Heart left ventricle (tissue), 13 donors: ENCODE results near the gene FBXO48.

Experiments used
- CTCF ChIP-seq, 12 donors: fragments of 200-600 bp; sonication (generic) in 4 of 12; IDR thresholded peaks; one replicate each; pipeline versions ENCODE4 v1.5.0 to v1.8.0; 2018 to 2022; ENCODE audit warnings: antibody characterized with exemption in 12 of 12, mild to moderate bottlenecking in 5 of 12
- POLR2A ChIP-seq, 2 donors: fragments of 450-650 bp; IDR thresholded peaks; one replicate each; pipeline ENCODE4 v1.6.1; 2017; ENCODE audit warnings: antibody characterized with exemption in 2 of 2, mild to moderate bottlenecking in 2 of 2, moderate library complexity in 2 of 2
- donor health status: ischemic (EF 13 %, LVEDD 7.1; RV severe dilation, severe dysfunction).
- donor health status: DM: no; HTN: yes; CAD: no.
- donor health status: DM: no; HTN: no; CAD: no.
- donor health status: ischemic (EF 25% LVEDD 6.9; RV normal size, moderate dysfunction).
- donor health status: ischemic (EF 25% LVEDD 5.7; RV mildly dilated, moderate dysfunction).
- donor health status: ischemic (EF 35%, LVEDD 5.7; RV mildly dilated, moderate dysfunction).
- donor health status: nonischemic (EF 11% LVEDD 7.7; RV severe dilation, severe dysfunction).
- donor health status: DM: yes; HTN: yes; CAD: no.
- donor health status: PGD.
- donor health status: ischemic (EF 29% LVEDD 5.4; RV normal size, mild dysfunction).
- donor health status: nonischemic (EF 23%, LVEDD 6.1; RV moderate dilation, normal function).

DNA sequence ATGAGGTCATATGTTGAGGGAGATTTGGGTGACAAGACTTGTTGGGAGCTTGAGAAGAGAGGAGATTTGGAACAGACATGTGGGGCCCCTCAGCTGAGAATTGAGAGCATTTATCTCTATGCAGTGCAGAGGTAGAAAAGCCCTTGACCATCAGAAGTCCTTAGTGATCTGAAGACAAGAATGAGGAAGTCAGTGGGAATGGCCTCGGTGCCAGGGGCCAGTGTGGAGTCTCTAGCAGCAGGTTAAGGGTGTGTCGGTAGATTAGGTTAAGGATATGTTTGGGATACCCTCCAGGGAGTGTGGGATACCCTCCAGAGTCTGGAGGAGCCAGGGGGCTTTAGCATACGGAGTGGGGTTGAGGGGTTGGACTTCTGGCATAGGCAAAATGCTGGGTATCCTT, 41.6 kb downstream of the FBXO48 start:
- TF ChIP-seq CTCF (IDR thresholded peaks at IDR 0.05) (no peak), POLR2A (IDR thresholded peaks at IDR 0.05) (no peak)
